Muscle layer of colon (tissue), 2 donors: ENCODE data around the gene RBFOX2.
A peak's percentile ranks its signal among the peaks of the same experiment; 100 is the strongest.

Experiments
- H3K27ac ChIP-seq: one replicate; pipeline ENCODE4 v1.7.0; 2013; ENCODE audit warnings: low read depth, mild to moderate bottlenecking, low read length, moderate library complexity
- H3K27me3 ChIP-seq, 2 donors: one replicate each; pipeline ENCODE4 v1.7.0; 2013; ENCODE audit warnings: low read length in 2 of 2, mild to moderate bottlenecking in 2 of 2; ENCODE audit not compliant: insufficient read depth in 2 of 2, control insufficient read depth in 1 of 2
- H3K36me3 ChIP-seq: one replicate; pipeline ENCODE4 v1.7.0; 2013; ENCODE audit warnings: mild to moderate bottlenecking, low read length; ENCODE audit not compliant: insufficient read depth
- H3K4me1 ChIP-seq: one replicate; pipeline ENCODE4 v1.7.0; 2013; ENCODE audit warnings: mild to moderate bottlenecking, low read length; ENCODE audit not compliant: insufficient read depth
- H3K4me3 ChIP-seq, 2 donors: one replicate each; pipeline ENCODE4 v1.7.0; 2013; ENCODE audit warnings: low read length in 2 of 2, low read depth in 1 of 2, mild to moderate bottlenecking in 1 of 2, moderate library complexity in 1 of 2
- H3K9ac ChIP-seq: one replicate; pipeline ENCODE4 v1.7.0; 2013; ENCODE audit warnings: low read length
- H3K9me3 ChIP-seq: one replicate; pipeline ENCODE4 v1.7.0; 2013; ENCODE audit warnings: mild to moderate bottlenecking, low read length
- donor health status: abdominal sarcoma.
- donor health status: Adenocarcinoma of cecum.

Gene RBFOX2

GRCh38 chr22:35756722-35757121 is 271.9 kb downstream of the RBFOX2 start:
- Histone ChIP-seq H3K36me3 (peaks cover 48% of the 10 kb centered on the region), H3K27ac (no peak overlapping the region), H3K4me1 (peaks cover 26% of the 10 kb centered on the region), H3K9ac (no peak overlapping the region), H3K4me3 (no peak overlapping the region), H3K27me3 (no peaks in the 10 kb centered on the region), H3K9me3 (no peaks in the 10 kb centered on the region)

- Histone ChIP-seq H3K27ac (no peak overlapping the region), H3K36me3 (peaks cover 37% of the 10 kb centered on the region), H3K4me3 (no peak overlapping the region), H3K27me3 (no peaks in the 10 kb centered on the region), H3K4me1 (peaks cover 26% of the 10 kb centered on the region), H3K9me3 (no peaks in the 10 kb centered on the region), H3K9ac (no peak overlapping the region)
Observed at GRCh38 chr22:35754761-35755160, 273.9 kb downstream of the RBFOX2 start.

GRCh38 chr22:35752863-35753189 is 275.8 kb downstream of the RBFOX2 start:
- no peaks in the 10 kb centered on the region for H3K9me3 ChIP-seq
- H3K4me3 ChIP-seq = peak overlapping the region in 1 of 2 donors; percentile 13
- H3K9ac ChIP-seq = no peak overlapping the region
- H3K27ac ChIP-seq = no peak overlapping the region
- no peaks in the 10 kb centered on the region for H3K27me3 ChIP-seq
- H3K4me1 ChIP-seq = peaks cover 18% of the 10 kb centered on the region
- H3K36me3 ChIP-seq = peaks cover 25% of the 10 kb centered on the region

- H3K27ac ChIP-seq = no peak overlapping the region
- H3K4me3 ChIP-seq = peak overlapping the region in 1 of 2 donors; percentile 13
Observed at GRCh38 chr22:35752006-35752862, 276.4 kb downstream of the RBFOX2 start.

GRCh38 chr22:35749808-35750207 is 278.8 kb downstream of the RBFOX2 start:
- peaks cover 35% of the 10 kb centered on the region for H3K36me3 ChIP-seq
- no peaks in the 10 kb centered on the region for H3K9me3 ChIP-seq
- peaks cover 11% of the 10 kb centered on the region for H3K4me1 ChIP-seq
- H3K27me3 ChIP-seq = no peaks in the 10 kb centered on the region
- H3K9ac ChIP-seq = no peak overlapping the region
- no peak overlapping the region for H3K27ac ChIP-seq
- H3K4me3 ChIP-seq = no peak overlapping the region

More at GRCh38 chr22:35752006-35752862, 276.4 kb downstream of the RBFOX2 start:
- Histone ChIP-seq H3K9me3 (no peaks in the 10 kb centered on the region), H3K9ac (no peak overlapping the region), H3K27me3 (no peaks in the 10 kb centered on the region), H3K4me1 (peaks cover 12% of the 10 kb centered on the region), H3K36me3 (peaks cover 25% of the 10 kb centered on the region)

GRCh38 chr22:35746946-35747703 is 281.5 kb downstream of the RBFOX2 start:
- Histone ChIP-seq H3K4me1 (peaks cover under 1% of the 10 kb centered on the region), H3K27ac (no peak overlapping the region), H3K9ac (no peak overlapping the region), H3K9me3 (no peaks in the 10 kb centered on the region), H3K4me3 (no peak overlapping the region), H3K36me3 (peaks cover 52% of the 10 kb centered on the region), H3K27me3 (no peaks in the 10 kb centered on the region)

- Histone ChIP-seq H3K36me3 (peaks cover 58% of the 10 kb centered on the region), H3K27ac (no peak overlapping the region), H3K4me1 (no peaks in the 10 kb centered on the region), H3K9me3 (no peaks in the 10 kb centered on the region), H3K27me3 (no peaks in the 10 kb centered on the region), H3K4me3 (no peak overlapping the region), H3K9ac (no peak overlapping the region)
Observed at GRCh38 chr22:35746248-35746647, 282.4 kb downstream of the RBFOX2 start.

- Histone ChIP-seq H3K27ac (no peak overlapping the region), H3K9ac (no peak overlapping the region), H3K36me3 (peaks cover 60% of the 10 kb centered on the region)
Observed at GRCh38 chr22:35743326-35743860, 285.2 kb downstream of the RBFOX2 start.

GRCh38 chr22:35742342-35743100 is 286.1 kb downstream of the RBFOX2 start:
- no peak overlapping the region for H3K4me3 ChIP-seq
- H3K36me3 ChIP-seq = peaks cover 61% of the 10 kb centered on the region
- H3K4me1 ChIP-seq = no peaks in the 10 kb centered on the region

More at GRCh38 chr22:35743326-35743860, 285.2 kb downstream of the RBFOX2 start:
- Histone ChIP-seq H3K4me1 (no peaks in the 10 kb centered on the region), H3K9me3 (no peaks in the 10 kb centered on the region), H3K27me3 (no peaks in the 10 kb centered on the region), H3K4me3 (no peak overlapping the region)

GRCh38 chr22:35740616-35741015 is 288.0 kb downstream of the RBFOX2 start:
- H3K36me3 ChIP-seq = peaks cover 57% of the 10 kb centered on the region
- no peaks in the 10 kb centered on the region for H3K4me1 ChIP-seq
- H3K4me3 ChIP-seq = no peak overlapping the region
- H3K9ac ChIP-seq = no peak overlapping the region
- no peaks in the 10 kb centered on the region for H3K9me3 ChIP-seq
- no peak overlapping the region for H3K27ac ChIP-seq
- H3K27me3 ChIP-seq = no peaks in the 10 kb centered on the region

More at GRCh38 chr22:35742342-35743100, 286.1 kb downstream of the RBFOX2 start:
- Histone ChIP-seq H3K9ac (no peak overlapping the region), H3K27me3 (no peaks in the 10 kb centered on the region), H3K27ac (no peak overlapping the region), H3K9me3 (no peaks in the 10 kb centered on the region)

GRCh38 chr22:35739931-35740380 is 288.7 kb downstream of the RBFOX2 start:
- H3K9ac ChIP-seq = no peak overlapping the region
- H3K36me3 ChIP-seq = peaks cover 50% of the 10 kb centered on the region
- H3K27me3 ChIP-seq = no peaks in the 10 kb centered on the region
- H3K27ac ChIP-seq = no peak overlapping the region
- no peaks in the 10 kb centered on the region for H3K9me3 ChIP-seq
- no peaks in the 10 kb centered on the region for H3K4me1 ChIP-seq
- no peak overlapping the region for H3K4me3 ChIP-seq
